PC-9 (cell line): ENCODE data around the gene SGCD. TPM values are rescaled to one million over a fixed set of nuclear protein-coding genes. Genes with fewer than 3 reads are reported as not detected.

ENCODE experiments used
- BruUV-seq: library from RNA; stranded (reverse); fragments of 400-500 nt; replicated peaks from 2 replicates; lab custom pipeline; 2021; lab: Mats Ljungman, UMichigan
- CTCF ChIA-PET: fragments of 300-600 bp; sonication (Branson Sonifier 250); formaldehyde crosslinking; loops from one replicate; lab custom pipeline; 2022; ENCODE audit warnings: antibody characterized with exemption; lab: Charles Lee
- POLR2A ChIA-PET: fragments of 300-600 bp; sonication (Branson Sonifier 250); formaldehyde crosslinking; loops from one replicate; lab custom pipeline; 2022; ENCODE audit warnings: antibody characterized with exemption; ENCODE audit not compliant: unreplicated experiment; lab: Charles Lee
- DNase-seq, 2 experiments: peaks; one replicate each; pipeline versions ENCODE4 v3.0.0 to v3.0.0-alpha.2; 2015 to 2022; ENCODE audit warnings: mixed read lengths in 1 of 2
- H2AFZ ChIP-seq: fragments of 200-600 bp; sonication (generic); 2 replicates; pipeline ENCODE4 v1.8.1; 2017; ENCODE audit warnings: antibody characterized with exemption
- H3F3A ChIP-seq: fragments of 200-600 bp; sonication (generic); 2 replicates; pipeline ENCODE4 v1.8.1; 2017; ENCODE audit warnings: antibody characterized with exemption, mild to moderate bottlenecking, low read depth; ENCODE audit not compliant: insufficient read depth
- H3K27ac ChIP-seq: fragments of 200-600 bp; sonication (generic); 2 replicates; pipeline ENCODE4 v1.6.1; 2016; ENCODE audit warnings: mixed run types
- H3K27me3 ChIP-seq: fragments of 200-600 bp; sonication (generic); 2 replicates; pipeline ENCODE4 v1.6.1; 2016; ENCODE audit warnings: low read depth, mixed run types; ENCODE audit not compliant: insufficient read depth
- H3K36me3 ChIP-seq: fragments of 200-600 bp; sonication (generic); 2 replicates; pipeline ENCODE4 v1.6.1; 2016; ENCODE audit warnings: low read depth, mixed run types
- H3K4me1 ChIP-seq: fragments of 200-600 bp; sonication (generic); replicated peaks from 2 replicates; pipeline ENCODE4 v1.6.1; 2016; ENCODE audit warnings: mixed run types; ENCODE audit not compliant: insufficient read depth
- H3K4me2 ChIP-seq: fragments of 200-600 bp; sonication (generic); 2 replicates; pipeline ENCODE4 v1.6.1; 2017; ENCODE audit warnings: mixed run types
- H3K4me3 ChIP-seq: fragments of 200-600 bp; sonication (generic); 2 replicates; pipeline ENCODE4 v1.6.1; 2016; ENCODE audit warnings: mixed run types
- H3K79me2 ChIP-seq: fragments of 200-600 bp; sonication (generic); 2 replicates; pipeline ENCODE4 v1.6.1; 2017; ENCODE audit warnings: low read depth, mixed run types
- H3K9me2 ChIP-seq: fragments of 200-600 bp; sonication (generic); 2 replicates; pipeline ENCODE4 v1.8.1; 2017; ENCODE audit warnings: mild to moderate bottlenecking; ENCODE audit not compliant: insufficient read depth
- H3K9me3 ChIP-seq: fragments of 200-600 bp; sonication (generic); 2 replicates; pipeline ENCODE4 v1.8.1; 2016; ENCODE audit warnings: low read depth; ENCODE audit not compliant: insufficient read depth
- H4K20me1 ChIP-seq: fragments of 200-600 bp; sonication (generic); 2 replicates; pipeline ENCODE4 v1.8.1; 2017; ENCODE audit not compliant: insufficient read depth
- CTCF ChIP-seq: fragments of 200-600 bp; sonication (generic); conservative IDR thresholded peaks from 2 replicates; pipeline ENCODE4 v1.6.1; 2017; ENCODE audit warnings: mixed run types, antibody characterized with exemption, mild to moderate bottlenecking, moderate library complexity
- EZH2 ChIP-seq: fragments of 200-600 bp; sonication (generic); IDR thresholded peaks from 2 replicates; pipeline ENCODE4 v1.8.0; 2017; ENCODE audit warnings: antibody characterized with exemption, low read depth
- intact Hi-C: fragments of 100-400 bp; cut with micrococcal nuclease; formaldehyde crosslinking; loops from one replicate; pipeline ENCODE4 v1.10.0; 2022; ENCODE audit not compliant: unreplicated experiment
- total RNA-seq: library from RNA; stranded (reverse); gene quantifications from 2 replicates; pipeline ENCODE4 v1.2.3, GENCODE V29; 2021

SGCD gene
- total RNA-seq, 1 experiment from 2014 or later, result not detected

GRCh38 chr5:156718985-156719384 is 392.0 kb downstream of the SGCD start:
- H4K20me1 ChIP-seq, result no peaks in the 10 kb centered on the region
- no peaks in the 10 kb centered on the region for H3K36me3 ChIP-seq
- CTCF ChIA-PET, result no interaction called here
- intact Hi-C loops, result no loop called here
- H3K4me2 ChIP-seq, result no peak overlapping the region
- H3K4me3 ChIP-seq, result no peak overlapping the region
- no peaks in the 10 kb centered on the region for H3K27me3 ChIP-seq
- no peak for DNase-seq
- H3K9me2 ChIP-seq, result no peaks in the 10 kb centered on the region
- no peaks in the 10 kb centered on the region for H3K79me2 ChIP-seq
- TF ChIP-seq EZH2 (no peak), CTCF (no peak)
- no peak overlapping the region for H2AFZ ChIP-seq
- H3K9me3 ChIP-seq, result no peaks in the 10 kb centered on the region
- no peaks in the 10 kb centered on the region for H3K4me1 ChIP-seq
- no TSS peak for BruUV-seq
- POLR2A ChIA-PET, result no interaction called here
- no peak overlapping the region for H3K27ac ChIP-seq
- no peaks in the 10 kb centered on the region for H3F3A ChIP-seq

GRCh38 chr5:156722358-156722757 is 395.4 kb downstream of the SGCD start:
- H3K4me2 ChIP-seq, result no peak overlapping the region
- H3K27ac ChIP-seq, result no peak overlapping the region
- no peaks in the 10 kb centered on the region for H4K20me1 ChIP-seq
- ChIA-PET POLR2A (no interaction called here), CTCF (no interaction called here)
- no peaks in the 10 kb centered on the region for H3F3A ChIP-seq
- no peak for DNase-seq
- TF ChIP-seq CTCF (no peak), EZH2 (no peak)
- no peak overlapping the region for H3K4me3 ChIP-seq
- H2AFZ ChIP-seq, result no peak overlapping the region
- H3K27me3 ChIP-seq, result no peaks in the 10 kb centered on the region
- intact Hi-C loops, result no loop called here
- no peaks in the 10 kb centered on the region for H3K79me2 ChIP-seq
- H3K9me2 ChIP-seq, result no peaks in the 10 kb centered on the region; the same call in 1 of the 2 replicates
- H3K9me3 ChIP-seq, result no peaks in the 10 kb centered on the region
- no TSS peak for BruUV-seq
- H3K36me3 ChIP-seq, result no peaks in the 10 kb centered on the region
- no peaks in the 10 kb centered on the region for H3K4me1 ChIP-seq

- intact Hi-C loops, result no loop called here
- H3K4me2 ChIP-seq, result no peak overlapping the region
- no peaks in the 10 kb centered on the region for H3K79me2 ChIP-seq
- H3K9me3 ChIP-seq, result no peaks in the 10 kb centered on the region
- no peaks in the 10 kb centered on the region for H3F3A ChIP-seq
- POLR2A ChIA-PET, result no interaction called here
- no peaks in the 10 kb centered on the region for H3K36me3 ChIP-seq
- no peak overlapping the region for H3K4me3 ChIP-seq
- no peaks in the 10 kb centered on the region for H4K20me1 ChIP-seq
- no peak overlapping the region for H3K27ac ChIP-seq
- TF ChIP-seq CTCF (no peak), EZH2 (no peak)
- no peaks in the 10 kb centered on the region for H3K9me2 ChIP-seq
- BruUV-seq, result no TSS peak
- H3K27me3 ChIP-seq, result no peaks in the 10 kb centered on the region
- no peak overlapping the region for H2AFZ ChIP-seq
- CTCF ChIA-PET, result no interaction called here
- H3K4me1 ChIP-seq, result no peaks in the 10 kb centered on the region
- DNase-seq, result no peak
Measured at GRCh38 chr5:156735477-156735876, 408.5 kb downstream of the SGCD start.
